Large intestine (tissue), 3 donors: ENCODE results near the gene BRSK2. TPM values are rescaled to one million over a fixed set of nuclear protein-coding genes. Genes with fewer than 3 reads are reported as not detected.
A peak's percentile ranks its signal among the peaks of the same experiment; 100 is the strongest.

Experiments used
- DNase-seq, 2 donors: peaks; one replicate each; pipeline versions ENCODE4 v3.0.0 to v3.0.0-alpha.2; 2013
- H3K27ac ChIP-seq: one replicate; pipeline ENCODE4 v1.5.1; 2013; ENCODE audit warnings: low read length
- H3K27me3 ChIP-seq: 2 replicates; pipeline ENCODE4 v1.6.1; 2013; ENCODE audit warnings: low read length; ENCODE audit not compliant: control insufficient read depth, insufficient read depth
- H3K36me3 ChIP-seq: 2 replicates; pipeline ENCODE4 v1.6.1; 2013; ENCODE audit warnings: low read length; ENCODE audit not compliant: control insufficient read depth, insufficient read depth
- H3K4me1 ChIP-seq: one replicate; pipeline ENCODE4 v1.6.1; 2013; ENCODE audit warnings: low read length; ENCODE audit not compliant: control insufficient read depth, insufficient read depth
- H3K4me3 ChIP-seq: one replicate; pipeline ENCODE4 v1.5.1; 2013; ENCODE audit warnings: low read length
- H3K9me3 ChIP-seq: one replicate; pipeline ENCODE4 v1.6.1; 2013; ENCODE audit warnings: mild to moderate bottlenecking, low read depth, low read length, moderate library complexity; ENCODE audit not compliant: control insufficient read depth
- WGBS: methylation state at CpG from one replicate; pipeline ENCODE4 v1.1.5; 2013; ENCODE audit warnings: low lambda C conversion rate; ENCODE audit not compliant: insufficient coverage; 5-methylcytosine and 5-hydroxymethylcytosine counted together
- polyA plus RNA-seq: library from polyadenylated mRNA; unstranded; fragments of 120-200 nt; gene quantifications from one replicate; pipeline ENCODE4 v1.2.1, GENCODE V29; 2013

The BRSK2 gene
- polyA plus RNA-seq, 1 donor, result 14.7 TPM

GRCh38 chr11:1397862-1398527 is 8.3 kb downstream of the BRSK2 start:
- Histone ChIP-seq H3K27me3 (peaks cover 5% of the 10 kb centered on the region), H3K9me3 (peaks cover 3% of the 10 kb centered on the region), H3K4me1 (no peaks in the 10 kb centered on the region), H3K4me3 (no peak overlapping the region), H3K36me3 (no peaks in the 10 kb centered on the region), H3K27ac (no peak overlapping the region)
- no CpG with 5 or more reads among the region's 22 CpGs for WGBS
- DNase-seq, result no peak

GRCh38 chr11:1398528-1399235 is 8.9 kb downstream of the BRSK2 start:
- Histone ChIP-seq H3K9me3 (peaks cover 3% of the 10 kb centered on the region), H3K27me3 (no peaks in the 10 kb centered on the region), H3K4me1 (no peaks in the 10 kb centered on the region), H3K36me3 (no peaks in the 10 kb centered on the region), H3K4me3 (no peak overlapping the region), H3K27ac (no peak overlapping the region)
- DNase-seq, result no peak
- no CpG with 5 or more reads among the region's 23 CpGs for WGBS

GRCh38 chr11:1399386-1400316 is 9.9 kb downstream of the BRSK2 start:
- no peaks in the 10 kb centered on the region for H3K4me1 ChIP-seq
- no peak overlapping the region for H3K27ac ChIP-seq
- H3K36me3 ChIP-seq, result no peaks in the 10 kb centered on the region
- peaks cover 3% of the 10 kb centered on the region for H3K9me3 ChIP-seq
- no peak for DNase-seq
- no peak overlapping the region for H3K4me3 ChIP-seq
- H3K27me3 ChIP-seq, result no peaks in the 10 kb centered on the region
- WGBS, result no CpG with 5 or more reads among the region's 34 CpGs

DNA sequence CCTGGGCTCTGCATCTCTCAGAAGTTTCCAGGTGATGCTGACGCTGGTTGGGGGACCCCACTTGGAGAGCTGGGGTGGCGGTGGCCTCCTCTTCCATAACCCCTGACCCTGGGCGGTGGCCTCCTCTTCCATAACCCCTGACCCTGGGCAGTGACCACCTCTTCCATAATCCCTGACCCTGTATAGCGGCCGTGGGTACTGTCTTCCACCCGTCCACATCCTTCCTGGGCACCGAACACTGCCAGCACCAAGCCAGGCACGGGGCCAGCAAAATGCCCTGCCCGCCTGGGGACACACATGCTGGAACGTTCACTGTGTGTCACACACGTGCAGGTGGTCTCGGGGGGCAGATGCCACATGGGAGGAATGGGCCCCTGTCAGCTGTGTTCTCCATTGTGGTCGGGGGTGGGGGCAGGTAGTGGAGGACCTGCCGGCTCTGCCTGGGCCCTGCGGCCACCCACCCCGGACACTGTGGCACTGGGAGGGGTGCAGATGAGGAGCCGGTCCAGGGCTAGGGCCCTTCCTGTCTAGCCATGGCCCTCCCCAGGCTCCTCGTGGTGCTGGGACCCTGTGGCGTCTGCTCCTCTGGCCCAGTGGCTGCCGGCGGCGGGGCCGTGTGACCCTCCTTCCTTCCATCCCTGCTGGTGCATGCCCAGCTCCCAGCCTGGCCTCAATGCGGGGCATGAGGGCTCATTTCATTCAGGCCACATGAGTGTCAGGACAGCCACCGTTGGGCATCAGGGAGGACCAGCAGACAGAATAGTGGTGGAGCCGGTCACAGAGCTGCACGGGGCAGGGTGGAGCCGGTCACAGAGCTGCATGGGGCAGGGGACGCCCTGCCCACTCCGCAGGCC is 10.8 kb downstream of the BRSK2 start:
- no peaks in the 10 kb centered on the region for H3K36me3 ChIP-seq
- H3K27me3 ChIP-seq, result no peaks in the 10 kb centered on the region
- H3K4me1 ChIP-seq, result no peaks in the 10 kb centered on the region
- DNase-seq, result no peak
- peaks cover 2% of the 10 kb centered on the region for H3K9me3 ChIP-seq
- no CpG with 5 or more reads among the region's 30 CpGs for WGBS
- H3K27ac ChIP-seq, result no peak overlapping the region
- H3K4me3 ChIP-seq, result no peak overlapping the region

DNA sequence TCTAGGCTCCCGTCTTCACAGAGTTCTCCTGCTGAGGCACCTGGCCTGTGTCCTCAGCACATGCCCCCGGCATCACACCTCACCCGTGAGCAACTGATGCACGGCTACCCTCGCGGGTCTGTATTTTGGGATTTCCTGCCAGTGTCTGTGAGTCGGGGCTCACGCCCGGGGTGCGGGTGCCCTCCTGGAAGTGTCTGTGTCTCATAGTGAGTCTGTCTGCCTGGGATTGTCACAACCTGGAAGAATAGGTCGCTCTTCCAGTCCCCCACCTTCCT is 11.4 kb downstream of the BRSK2 start:
- no peaks in the 10 kb centered on the region for H3K27me3 ChIP-seq
- no peaks in the 10 kb centered on the region for H3K4me1 ChIP-seq
- H3K9me3 ChIP-seq, result no peaks in the 10 kb centered on the region
- H3K36me3 ChIP-seq, result no peaks in the 10 kb centered on the region
- H3K4me3 ChIP-seq, result no peak overlapping the region
- WGBS, result no CpG with 5 or more reads among the region's 11 CpGs
- no peak for DNase-seq
- H3K27ac ChIP-seq, result no peak overlapping the region

GRCh38 chr11:1401656-1402221 is 12.0 kb downstream of the BRSK2 start:
- Histone ChIP-seq H3K27ac (no peak overlapping the region), H3K27me3 (no peaks in the 10 kb centered on the region), H3K9me3 (no peaks in the 10 kb centered on the region), H3K4me1 (no peaks in the 10 kb centered on the region), H3K4me3 (no peak overlapping the region), H3K36me3 (no peaks in the 10 kb centered on the region)
- peak; percentile 55 to 66 for DNase-seq
- WGBS, result no CpG with 5 or more reads among the region's 23 CpGs

DNA sequence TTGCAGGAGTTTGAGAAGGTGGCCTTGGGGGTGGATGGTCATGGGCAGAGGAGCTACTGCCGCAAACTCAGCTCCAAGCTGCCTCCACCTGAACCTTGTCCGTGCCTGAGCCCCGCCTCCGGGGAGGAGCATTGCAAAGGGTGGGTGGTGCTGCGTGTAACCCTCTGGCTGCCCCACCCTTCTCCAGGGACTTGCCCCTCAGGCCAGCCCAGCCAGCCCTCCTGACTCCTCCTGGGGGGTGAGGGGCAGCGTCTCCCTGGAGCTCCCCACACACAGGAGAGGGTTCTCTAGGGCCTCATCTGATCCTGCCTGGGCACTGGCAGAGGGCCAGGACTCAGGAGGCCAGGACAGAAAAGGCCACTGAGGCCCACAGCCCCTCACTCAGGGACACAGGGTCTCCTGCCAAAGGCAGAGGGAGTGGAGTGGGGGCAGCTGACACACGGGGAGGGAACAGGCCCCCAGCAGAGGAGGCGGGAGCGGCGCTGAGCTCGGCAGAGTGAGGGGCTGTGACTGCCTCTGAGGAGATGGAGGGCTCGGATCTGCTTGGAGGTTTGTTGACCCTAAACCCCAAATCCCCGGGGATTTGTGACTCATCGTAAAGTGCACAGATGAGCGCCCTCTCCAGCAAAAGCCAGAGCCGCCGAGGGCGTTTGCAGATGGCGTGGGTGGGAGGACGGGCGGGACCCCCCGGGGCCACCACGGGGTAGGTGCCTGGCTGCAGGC is 12.8 kb downstream of the BRSK2 start:
- Histone ChIP-seq H3K27ac (no peak overlapping the region), H3K9me3 (no peaks in the 10 kb centered on the region), H3K27me3 (no peaks in the 10 kb centered on the region), H3K4me3 (no peak overlapping the region), H3K4me1 (no peaks in the 10 kb centered on the region), H3K36me3 (no peaks in the 10 kb centered on the region)
- WGBS, result no CpG with 5 or more reads among the region's 23 CpGs
- DNase-seq, result no peak

DNA sequence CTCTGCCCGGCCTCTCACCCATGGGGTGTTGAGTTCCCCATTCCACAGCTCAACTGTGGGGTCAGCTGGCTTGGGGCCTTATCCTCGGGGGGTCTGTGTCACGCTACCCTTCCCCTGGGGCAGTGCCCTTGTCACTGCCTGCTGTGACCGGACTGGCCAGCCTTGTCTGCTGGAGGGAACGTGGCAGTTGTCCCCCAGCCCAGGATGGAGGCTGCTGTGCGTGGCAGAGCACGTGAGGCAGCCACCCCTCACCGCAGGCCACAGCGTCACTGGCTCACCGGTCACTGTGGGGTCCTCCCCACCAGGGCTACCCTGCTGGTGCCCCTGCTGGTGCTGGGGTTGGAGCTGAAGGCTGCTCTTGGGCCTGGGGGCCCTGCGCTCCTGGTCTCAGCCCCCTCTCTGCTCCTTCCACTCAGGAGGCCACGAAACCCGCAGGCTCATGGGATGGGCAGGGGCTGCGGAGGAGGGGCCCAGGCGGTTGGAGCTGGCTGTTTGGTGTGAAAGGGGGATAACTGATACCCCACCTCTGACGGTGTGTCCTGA is 13.4 kb downstream of the BRSK2 start:
- Histone ChIP-seq H3K9me3 (no peaks in the 10 kb centered on the region), H3K27ac (no peak overlapping the region), H3K4me3 (no peak overlapping the region), H3K27me3 (no peaks in the 10 kb centered on the region), H3K4me1 (no peaks in the 10 kb centered on the region), H3K36me3 (no peaks in the 10 kb centered on the region)
- no peak for DNase-seq
- WGBS, result no CpG with 5 or more reads among the region's 16 CpGs

DNA sequence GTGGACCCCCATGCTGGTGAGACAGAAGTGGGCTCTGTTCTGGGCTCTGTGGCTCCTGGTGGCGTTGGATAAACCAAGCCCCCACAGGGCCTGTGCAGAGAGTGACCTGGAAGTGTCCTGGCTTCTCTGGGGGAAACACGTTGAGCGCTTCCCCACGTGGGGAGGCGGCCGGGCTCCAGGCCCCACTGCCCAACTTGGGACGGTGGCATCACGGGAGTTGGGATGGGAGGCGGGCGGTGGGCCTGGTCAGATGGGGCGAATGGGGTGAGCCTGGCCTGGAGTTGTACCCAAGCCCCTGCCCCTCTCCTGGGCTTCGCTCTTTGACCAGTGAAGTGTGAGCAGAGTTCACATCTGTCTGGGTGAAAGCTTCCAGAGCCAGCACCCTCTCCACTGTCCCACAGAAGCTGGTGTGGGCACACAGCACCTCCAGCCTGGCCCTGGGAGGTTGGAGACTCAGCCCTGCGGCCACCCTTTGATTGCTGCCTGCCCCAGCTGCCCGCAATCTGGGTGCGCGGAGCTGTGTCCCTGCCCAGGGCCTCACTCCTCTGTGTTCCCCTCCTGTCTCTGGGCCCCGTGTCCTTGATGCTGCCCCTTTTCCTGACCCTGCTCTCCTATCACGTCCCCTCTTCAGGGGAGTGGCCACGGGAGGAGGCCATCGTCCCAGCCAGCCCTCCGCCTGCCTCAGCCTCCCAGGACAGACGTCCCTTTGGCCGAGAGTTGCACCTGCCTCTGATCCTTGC is 14.2 kb downstream of the BRSK2 start:
- Histone ChIP-seq H3K4me3 (no peak overlapping the region), H3K36me3 (no peaks in the 10 kb centered on the region), H3K27me3 (no peaks in the 10 kb centered on the region), H3K4me1 (no peaks in the 10 kb centered on the region), H3K9me3 (no peaks in the 10 kb centered on the region), H3K27ac (no peak overlapping the region)
- no peak for DNase-seq
- no CpG with 5 or more reads among the region's 23 CpGs for WGBS
